AG04449 (cell line): ENCODE measurements around the gene TRPM1.

Experiments
- CTCF ChIA-PET: fragments of 350-600 bp; formaldehyde crosslinking; extraction: SDS; loops from one replicate; lab custom pipeline; 2021; ENCODE audit warnings: antibody characterized with exemption; lab: Yijun Ruan, JAX
- POLR2A ChIA-PET: fragments of 400-600, 350-600 bp; formaldehyde crosslinking; extraction: SDS; loops from one replicate; lab custom pipeline; 2020; ENCODE audit warnings: antibody characterized with exemption, inconsistent platforms; lab: Yijun Ruan, JAX
- DNase-seq: peaks from one replicate; pipeline ENCODE4 v3.0.0-alpha.2; 2010; ENCODE audit warnings: low read depth, low spot score
- H3K4me3 ChIP-seq: 2 replicates; pipeline ENCODE4 v1.5.1; 2011; ENCODE audit warnings: low read depth, mild to moderate bottlenecking, control low read depth, low read length
- TF ChIP-seq, protein P1 (sequence below): IDR thresholded peaks from one replicate; pipeline ENCODE4 v1.5.1; 2011; ENCODE audit warnings: mild to moderate bottlenecking, moderate library complexity, low read length, control low read depth, inconsistent platforms; ENCODE audit not compliant: insufficient read depth; ENCODE audit errors: missing control alignments

The TRPM1 gene

DNA sequence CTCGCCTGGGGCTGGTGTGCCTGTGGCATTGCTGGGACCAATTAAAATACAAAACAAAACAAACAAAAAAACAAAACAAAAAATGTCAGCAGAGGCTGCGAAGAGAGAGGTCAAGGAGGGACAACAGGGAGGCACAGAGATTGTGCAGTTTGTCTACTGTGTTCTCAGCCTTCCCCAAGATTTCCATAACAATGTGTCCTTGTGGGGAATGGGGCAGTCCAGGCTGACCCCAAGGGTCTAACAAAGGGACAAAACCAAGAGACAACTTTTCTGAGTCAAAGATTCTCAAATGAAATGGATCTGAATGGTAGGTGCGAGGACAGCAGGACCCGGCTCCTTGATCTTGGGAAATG, 46.4 kb upstream of the TRPM1 start:
- H3K4me3 ChIP-seq, result no peak overlapping the region
- ChIA-PET CTCF (interaction anchor here (1.3 kb wide), 1 partner anchor 20 kb away, joined by 4 read pairs; no protein-coding TSS in a partner anchor), POLR2A (no interaction called here)
- DNase-seq, result no peak
- TF ChIP-seq, protein P1, sequence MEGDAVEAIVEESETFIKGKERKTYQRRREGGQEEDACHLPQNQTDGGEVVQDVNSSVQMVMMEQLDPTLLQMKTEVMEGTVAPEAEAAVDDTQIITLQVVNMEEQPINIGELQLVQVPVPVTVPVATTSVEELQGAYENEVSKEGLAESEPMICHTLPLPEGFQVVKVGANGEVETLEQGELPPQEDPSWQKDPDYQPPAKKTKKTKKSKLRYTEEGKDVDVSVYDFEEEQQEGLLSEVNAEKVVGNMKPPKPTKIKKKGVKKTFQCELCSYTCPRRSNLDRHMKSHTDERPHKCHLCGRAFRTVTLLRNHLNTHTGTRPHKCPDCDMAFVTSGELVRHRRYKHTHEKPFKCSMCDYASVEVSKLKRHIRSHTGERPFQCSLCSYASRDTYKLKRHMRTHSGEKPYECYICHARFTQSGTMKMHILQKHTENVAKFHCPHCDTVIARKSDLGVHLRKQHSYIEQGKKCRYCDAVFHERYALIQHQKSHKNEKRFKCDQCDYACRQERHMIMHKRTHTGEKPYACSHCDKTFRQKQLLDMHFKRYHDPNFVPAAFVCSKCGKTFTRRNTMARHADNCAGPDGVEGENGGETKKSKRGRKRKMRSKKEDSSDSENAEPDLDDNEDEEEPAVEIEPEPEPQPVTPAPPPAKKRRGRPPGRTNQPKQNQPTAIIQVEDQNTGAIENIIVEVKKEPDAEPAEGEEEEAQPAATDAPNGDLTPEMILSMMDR, result no peak

DNA sequence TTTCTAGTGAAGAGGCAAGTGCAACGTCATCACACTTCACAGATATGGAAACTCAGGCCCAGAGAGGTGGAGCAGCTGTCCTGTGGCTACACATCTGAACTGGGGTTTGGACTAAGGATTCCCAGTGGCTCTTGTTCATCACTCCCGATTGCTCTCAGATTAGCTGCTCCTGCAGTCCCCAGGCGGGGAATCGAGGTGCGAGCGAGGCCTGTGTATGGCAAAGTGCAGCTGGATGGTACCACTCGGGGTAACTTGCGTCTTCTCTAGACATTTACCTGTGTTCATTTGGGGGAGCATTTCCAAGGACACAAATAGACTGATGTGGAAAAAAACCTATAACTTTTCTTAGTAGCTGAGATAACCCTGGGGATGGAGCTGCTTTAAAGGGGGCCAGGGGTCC, 45.9 kb upstream of the TRPM1 start:
- DNase-seq, result no peak
- POLR2A ChIA-PET, result no interaction called here
- TF ChIP-seq, protein P1, result no peak
- CTCF ChIA-PET, result interaction anchor here (1.2 to 1.3 kb wide), 3 partner anchors 18 to 289 kb away, joined by 3 to 4 read pairs (median 4); no protein-coding TSS in a partner anchor
- no peak overlapping the region for H3K4me3 ChIP-seq

DNA sequence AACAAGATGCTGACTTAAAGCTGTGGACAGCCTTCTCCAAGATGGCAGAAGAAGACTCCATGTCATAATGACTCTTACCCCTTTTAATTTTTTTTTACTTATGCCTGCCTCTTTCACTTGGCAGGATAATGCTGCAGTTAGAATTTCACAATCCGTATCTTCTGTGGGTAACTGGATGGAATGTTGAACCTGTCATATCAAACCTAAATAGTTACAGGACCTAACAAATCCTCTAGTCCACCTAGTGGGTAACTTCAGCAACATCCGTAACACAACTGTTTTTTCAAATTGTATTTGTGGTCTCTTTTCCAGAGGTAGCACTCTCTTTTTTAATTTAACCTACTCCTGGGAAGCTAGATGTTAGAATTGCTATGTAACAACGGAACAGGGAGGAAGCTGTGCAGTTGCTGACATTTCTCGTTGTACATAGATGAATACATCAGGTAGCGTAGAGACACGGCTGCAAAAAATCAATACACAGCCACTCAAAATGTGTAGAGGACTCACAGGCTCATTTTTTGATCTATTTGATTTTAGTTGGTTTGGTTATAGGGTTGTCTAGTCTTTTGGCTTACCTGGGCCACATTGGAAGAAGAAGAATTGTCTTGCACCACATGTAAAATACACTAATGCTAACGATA, 43.9 kb upstream of the TRPM1 start:
- ChIA-PET CTCF (interaction anchor here (0.7 to 1.4 kb wide), 3 partner anchors 16 to 167 kb away, joined by 3 read pairs; no protein-coding TSS in a partner anchor), POLR2A (no interaction called here)
- no peak overlapping the region for H3K4me3 ChIP-seq
- no peak for DNase-seq
- TF ChIP-seq, protein P1, result no peak

DNA sequence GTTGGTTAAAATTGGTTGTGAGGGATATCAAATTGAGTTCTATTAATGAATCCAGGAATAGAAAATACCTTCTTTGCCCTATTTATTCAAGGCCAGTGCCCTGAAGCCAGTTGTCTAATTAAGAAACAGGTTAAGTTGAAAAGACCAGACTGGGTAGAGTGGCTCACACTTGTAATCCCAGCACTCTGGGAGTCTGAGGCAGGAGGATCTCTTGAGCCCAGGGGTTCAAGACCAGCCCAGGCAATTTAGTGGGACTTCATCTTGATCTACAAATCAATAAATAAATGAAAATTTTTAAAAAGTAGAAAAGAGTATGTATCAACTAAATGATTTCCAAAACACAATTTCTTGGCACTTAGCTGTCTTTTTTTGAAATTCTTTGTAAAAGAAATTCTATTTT, 40.3 kb upstream of the TRPM1 start:
- POLR2A ChIA-PET, result no interaction called here
- no peak overlapping the region for H3K4me3 ChIP-seq
- TF ChIP-seq, protein P1, result no peak
- CTCF ChIA-PET, result interaction anchor here (0.6 to 1.9 kb wide), 2 partner anchors 12 to 298 kb away, joined by 3 to 10 read pairs; no protein-coding TSS in a partner anchor
- DNase-seq, result no peak

DNA sequence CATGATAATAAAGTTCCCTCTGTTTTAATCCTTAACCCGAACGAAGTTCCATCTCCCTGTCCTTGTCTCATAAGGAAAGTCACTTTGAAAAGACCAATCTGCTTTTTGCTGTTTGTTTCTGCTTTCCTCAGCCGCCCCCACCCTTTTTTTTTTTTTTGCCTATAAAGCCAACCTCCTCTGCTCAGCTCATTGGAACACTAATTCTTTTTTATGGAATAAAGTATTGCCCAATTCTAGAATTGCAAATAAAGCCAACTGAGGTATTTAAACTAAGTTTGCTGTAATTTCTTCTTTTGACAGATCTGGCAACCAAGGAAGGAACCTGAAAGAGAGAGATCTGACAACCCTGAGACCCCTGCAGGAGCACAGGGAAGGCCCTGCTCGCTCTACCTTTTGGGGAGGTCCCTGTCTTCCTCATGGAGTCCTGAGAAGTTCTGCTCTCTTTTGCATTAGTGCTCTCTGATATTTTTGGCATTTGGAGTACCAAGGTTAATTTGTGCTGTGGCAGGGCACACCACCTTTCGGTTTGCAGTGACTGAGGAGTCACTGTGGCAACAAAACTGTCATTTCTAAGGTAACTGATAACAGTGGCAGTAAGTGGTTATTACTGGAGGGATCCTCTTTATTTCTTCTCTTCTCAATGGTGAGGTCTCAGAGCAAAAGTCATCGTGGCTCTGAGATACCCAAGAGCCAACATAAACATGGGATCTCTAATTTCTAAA, 35.2 kb upstream of the TRPM1 start:
- H3K4me3 ChIP-seq, result no peak overlapping the region
- DNase-seq, result no peak
- POLR2A ChIA-PET, result no interaction called here
- TF ChIP-seq, protein P1, result no peak
- CTCF ChIA-PET, result interaction anchor here (2.0 kb wide), 1 partner anchor 7 kb away, joined by 17 read pairs; no protein-coding TSS in a partner anchor

DNA sequence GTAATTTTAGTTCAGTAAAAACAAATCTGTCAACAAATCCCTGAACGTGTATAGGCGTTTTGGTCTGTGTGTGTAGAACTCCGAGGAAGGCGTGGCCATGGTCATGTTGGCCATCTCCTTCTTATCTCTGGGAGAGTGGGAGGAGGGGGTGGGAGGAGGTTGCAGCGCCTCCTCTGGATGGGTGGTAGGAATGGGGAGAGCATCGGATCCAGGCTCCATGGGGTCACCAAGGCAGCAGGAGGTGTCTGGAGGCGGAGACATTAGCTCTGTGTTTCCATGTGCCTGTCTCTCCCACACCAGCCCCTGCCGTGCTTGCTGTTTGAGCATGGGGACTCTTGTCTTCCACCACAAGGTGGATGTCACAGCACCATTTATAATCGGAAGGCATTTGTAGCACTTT, 34.5 kb upstream of the TRPM1 start:
- CTCF ChIA-PET, result no interaction called here
- TF ChIP-seq, protein P1, result no peak
- no peak overlapping the region for H3K4me3 ChIP-seq
- DNase-seq, result no peak
- POLR2A ChIA-PET, result no interaction called here
